HL-60 (cell line): ENCODE data around the gene RBMS3.

Experiments
- DNase-seq, 2 experiments: peaks; one replicate each; pipeline ENCODE4 v3.0.0-alpha.2; 2010 to 2020; ENCODE audit warnings: low read depth in 1 of 2, low spot score in 1 of 2
- H3K27ac ChIP-seq: fragments of 250-450 bp; sonication (Bioruptor Pico); replicated peaks from 2 replicates; pipeline ENCODE4 v1.5.1; 2020; ENCODE audit warnings: mild to moderate bottlenecking, moderate library complexity
- H3K27me3 ChIP-seq: fragments of 250-450 bp; sonication (Bioruptor Pico); 2 replicates; pipeline ENCODE4 v1.5.1; 2021; ENCODE audit warnings: mild to moderate bottlenecking, moderate library complexity; ENCODE audit not compliant: insufficient read depth, poor library complexity, severe bottlenecking
- H3K4me3 ChIP-seq: replicated peaks from 2 replicates; pipeline ENCODE4 v1.5.1; 2011; ENCODE audit warnings: mild to moderate bottlenecking, control low read depth, low read length; ENCODE audit not compliant: insufficient read depth
- CTCF ChIP-seq: IDR thresholded peaks from one replicate; pipeline ENCODE4 v1.5.1; 2011; ENCODE audit warnings: low read length, control low read depth, inconsistent platforms; ENCODE audit not compliant: insufficient read depth
- GABPA ChIP-seq: IDR thresholded peaks from 2 replicates; pipeline ENCODE4 v1.6.1; 2012; ENCODE audit warnings: low read depth
- POLR2AphosphoS5 ChIP-seq: IDR thresholded peaks from 2 replicates; pipeline ENCODE4 v1.6.1; 2012; ENCODE audit warnings: low read depth
- REST ChIP-seq: IDR thresholded peaks from 2 replicates; pipeline ENCODE4 v1.6.1; 2012; ENCODE audit warnings: low read depth; ENCODE audit not compliant: insufficient replicate concordance
- SPI1 ChIP-seq: IDR thresholded peaks from 2 replicates; pipeline ENCODE4 v1.6.1; 2012; ENCODE audit warnings: low read depth, mild to moderate bottlenecking, borderline replicate concordance

Gene RBMS3

GRCh38 chr3:29901097-29901496 lies 620.2 kb downstream of the RBMS3 start:
- Histone ChIP-seq H3K4me3 (no peak overlapping the region), H3K27me3 (no peaks in the 10 kb centered on the region), H3K27ac (no peak overlapping the region)
- no peak for DNase-seq
- no peak for TF ChIP-seq POLR2AphosphoS5
- no peak for TF ChIP-seq REST
- TF ChIP-seq CTCF: no peak
- TF ChIP-seq SPI1: no peak
- TF ChIP-seq GABPA: no peak

- DNase-seq: no peak
- Histone ChIP-seq H3K27ac (no peak overlapping the region), H3K27me3 (no peaks in the 10 kb centered on the region), H3K4me3 (no peak overlapping the region)
- TF ChIP-seq POLR2AphosphoS5 (no peak), REST (no peak), GABPA (no peak), CTCF (no peak), SPI1 (no peak)
Measured at GRCh38 chr3:29903600-29903999, 622.7 kb downstream of the RBMS3 start.

GRCh38 chr3:29906906-29907305 lies 626.0 kb downstream of the RBMS3 start:
- TF ChIP-seq SPI1: no peak
- TF ChIP-seq GABPA: no peak
- no peak for TF ChIP-seq POLR2AphosphoS5
- TF ChIP-seq CTCF: no peak
- no peak for TF ChIP-seq REST
- H3K27ac ChIP-seq: no peak overlapping the region

More at GRCh38 chr3:29906906-29907305, 626.0 kb downstream of the RBMS3 start:
- no peaks in the 10 kb centered on the region for H3K27me3 ChIP-seq
- no peak overlapping the region for H3K4me3 ChIP-seq
- no peak for DNase-seq
